Breast epithelium (tissue), 4 donors: ENCODE results near the gene POLG. TPM values are rescaled to one million over a fixed set of nuclear protein-coding genes. Genes with fewer than 3 reads are reported as not detected.

Experiments used
- DNase-seq, 2 donors: peaks; one replicate each; pipeline ENCODE4 v3.0.0-alpha.2; 2019; ENCODE audit warnings: low spot score in 2 of 2
- H3K27ac ChIP-seq, 2 donors: fragments of 200-600 bp; sonication (generic) in 1 of 2; one replicate each; pipeline ENCODE4 v1.5.1; 2016 to 2019; ENCODE audit warnings: mild to moderate bottlenecking in 1 of 2
- H3K27me3 ChIP-seq, 2 donors: fragments of 200-600 bp; sonication (generic) in 1 of 2; one replicate each; pipeline versions ENCODE4 v1.5.1 to v1.6.0; 2017 to 2019; ENCODE audit warnings: control low read depth in 1 of 2, mild to moderate bottlenecking in 1 of 2
- H3K36me3 ChIP-seq: fragments of 200-600 bp; one replicate; pipeline ENCODE4 v1.5.1; 2019
- H3K4me1 ChIP-seq, 2 donors: fragments of 200-600 bp; sonication (generic); one replicate each; pipeline ENCODE4 v1.5.1; 2016 to 2019; ENCODE audit warnings: control low read depth in 1 of 2
- H3K4me3 ChIP-seq, 3 donors: fragments of 200-600 bp; sonication (generic); 1 replicate in 2 of 3; 2 replicates in 1 of 3; pipeline ENCODE4 v1.5.1; 2016 to 2019; ENCODE audit warnings: mild to moderate bottlenecking in 3 of 3, moderate library complexity in 2 of 3
- H3K9me3 ChIP-seq, 2 donors: fragments of 200-600 bp; sonication (generic) in 1 of 2; one replicate each; pipeline ENCODE4 v1.5.1; 2016 to 2019; ENCODE audit warnings: control low read depth in 1 of 2
- CTCF ChIP-seq, 3 donors: fragments of 450-650 bp; IDR thresholded peaks; one replicate each; pipeline ENCODE4 v1.5.1; 2016 to 2017; ENCODE audit warnings: antibody characterized with exemption in 3 of 3, mild to moderate bottlenecking in 3 of 3, moderate library complexity in 3 of 3
- POLR2A ChIP-seq: fragments of 450-650 bp; IDR thresholded peaks from one replicate; pipeline ENCODE4 v1.6.1; 2016; ENCODE audit warnings: antibody characterized with exemption, mild to moderate bottlenecking, moderate library complexity
- POLR2AphosphoS5 ChIP-seq, 3 donors: sonication (generic); formaldehyde crosslinking; IDR thresholded peaks; one replicate each; pipeline ENCODE4 v1.6.1; 2017; ENCODE audit warnings: antibody characterized with exemption in 3 of 3
- intact Hi-C: fragments of 100-400 bp; cut with DNase I; formaldehyde crosslinking; loops from one replicate; pipeline ENCODE4 v1.15.1; 2023; ENCODE audit warnings: low total_unique reads
- total RNA-seq, 3 donors: library from RNA; depleted of rRNA; stranded (reverse); fragments of >200 nt; gene quantifications; one replicate each; pipeline ENCODE4 v1.1.0, GENCODE V29; 2016

The POLG gene
- total RNA-seq, 3 donors from 2014 or later: 50.6 to 59.6 (median 53.3) TPM

DNA sequence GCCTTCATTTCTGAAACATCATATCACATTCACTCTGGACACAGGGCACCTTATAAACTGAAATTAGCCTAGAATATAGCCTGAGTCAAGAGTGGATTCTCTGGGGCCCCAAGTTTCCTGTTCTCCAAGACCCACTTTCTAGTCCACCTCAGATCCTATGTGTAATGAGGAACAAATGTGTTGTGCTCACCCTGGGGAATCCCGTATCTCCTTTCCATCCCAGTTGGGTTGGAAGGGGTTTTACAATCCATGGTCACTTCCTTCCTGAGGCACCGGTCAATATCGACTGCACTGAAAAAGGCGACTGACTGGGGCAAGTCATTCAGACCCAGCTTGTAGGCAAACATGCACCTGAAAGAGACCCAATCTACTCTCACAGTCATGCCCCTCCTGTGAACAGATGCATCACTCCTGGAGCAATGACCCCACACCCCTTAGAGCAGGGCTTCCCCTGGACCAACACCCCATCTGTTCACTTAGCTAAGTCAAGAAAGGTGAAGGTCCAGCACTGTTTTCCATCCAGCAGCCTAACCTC is 17.4 kb downstream of the POLG start:
- Histone ChIP-seq H3K27me3 (no peaks in the 10 kb centered on the region), H3K27ac (no peak overlapping the region), H3K9me3 (no peaks in the 10 kb centered on the region), H3K36me3 (peaks cover 31% of the 10 kb centered on the region), H3K4me1 (no peaks in the 10 kb centered on the region), H3K4me3 (no peak overlapping the region)
- TF ChIP-seq POLR2AphosphoS5 (IDR thresholded peaks at IDR 0.05): no peak
- no peak for TF ChIP-seq POLR2A
- no peak for TF ChIP-seq CTCF (IDR thresholded peaks at IDR 0.05)
- no peak for DNase-seq
- intact Hi-C loops: no loop called here

GRCh38 chr15:89316504-89316903 is 18.1 kb downstream of the POLG start:
- intact Hi-C loops: no loop called here
- peaks cover 31% of the 10 kb centered on the region for H3K36me3 ChIP-seq
- no peak for TF ChIP-seq POLR2AphosphoS5 (IDR thresholded peaks at IDR 0.05)
- TF ChIP-seq CTCF (IDR thresholded peaks at IDR 0.05): no peak
- TF ChIP-seq POLR2A: no peak
- H3K9me3 ChIP-seq: no peaks in the 10 kb centered on the region
- no peak overlapping the region for H3K4me3 ChIP-seq
- no peak overlapping the region for H3K27ac ChIP-seq
- H3K27me3 ChIP-seq: no peaks in the 10 kb centered on the region
- no peaks in the 10 kb centered on the region for H3K4me1 ChIP-seq
- DNase-seq: no peak

DNA sequence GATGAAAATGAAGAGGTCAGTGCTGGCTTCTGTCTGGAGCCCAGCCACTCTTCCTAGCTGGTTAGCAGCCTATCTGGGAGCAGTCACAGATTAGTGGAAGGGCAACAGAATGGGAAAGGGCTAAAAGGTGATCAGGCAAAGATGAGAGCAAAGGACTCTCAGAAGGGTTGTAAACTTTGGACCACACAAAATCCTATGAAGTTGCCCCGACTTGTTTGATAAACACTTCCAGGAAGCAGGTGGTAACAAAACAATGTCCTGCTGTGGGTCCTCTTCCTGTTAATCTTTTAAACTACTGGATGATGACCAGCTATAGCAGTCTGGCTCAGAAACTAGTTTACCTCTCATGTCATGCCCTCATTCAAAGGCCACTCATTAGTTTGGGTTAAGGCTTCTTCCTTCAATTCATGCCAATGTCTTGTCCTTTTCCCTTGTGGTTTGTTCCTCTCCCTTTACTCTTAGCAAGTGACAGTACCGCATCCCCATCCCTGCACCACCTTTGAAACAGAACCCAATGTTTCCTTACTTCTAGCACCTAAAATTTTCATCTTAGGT is 19.2 kb downstream of the POLG start:
- Histone ChIP-seq H3K27ac (no peak overlapping the region), H3K4me3 (no peak overlapping the region), H3K9me3 (no peaks in the 10 kb centered on the region), H3K36me3 (peaks cover 27% of the 10 kb centered on the region), H3K4me1 (no peaks in the 10 kb centered on the region), H3K27me3 (no peaks in the 10 kb centered on the region)
- intact Hi-C loops: no loop called here
- TF ChIP-seq POLR2AphosphoS5 (IDR thresholded peaks at IDR 0.05) (no peak), CTCF (IDR thresholded peaks at IDR 0.05) (no peak), POLR2A (no peak)
- no peak for DNase-seq

- H3K36me3 ChIP-seq: no peaks in the 10 kb centered on the region
- intact Hi-C loops: no loop called here
- DNase-seq: no peak
These were observed 24.6 kb downstream of the POLG start for GRCh38 chr15:89309993-89310392.

GRCh38 chr15:89308236-89308635 is 26.4 kb downstream of the POLG start:
- Histone ChIP-seq H3K27ac (no peak overlapping the region), H3K36me3 (no peaks in the 10 kb centered on the region), H3K4me3 (no peak overlapping the region), H3K27me3 (no peaks in the 10 kb centered on the region), H3K4me1 (no peaks in the 10 kb centered on the region), H3K9me3 (no peaks in the 10 kb centered on the region)
- DNase-seq: no peak
- no peak for TF ChIP-seq POLR2AphosphoS5 (IDR thresholded peaks at IDR 0.05)
- intact Hi-C loops: no loop called here

More at GRCh38 chr15:89309993-89310392, 24.6 kb downstream of the POLG start:
- no peak for TF ChIP-seq CTCF (IDR thresholded peaks at IDR 0.05)
- no peak for TF ChIP-seq POLR2AphosphoS5 (IDR thresholded peaks at IDR 0.05)
- no peak for TF ChIP-seq POLR2A
- Histone ChIP-seq H3K27me3 (no peaks in the 10 kb centered on the region), H3K4me1 (no peaks in the 10 kb centered on the region), H3K4me3 (no peak overlapping the region), H3K9me3 (no peaks in the 10 kb centered on the region), H3K27ac (no peak overlapping the region)

DNA sequence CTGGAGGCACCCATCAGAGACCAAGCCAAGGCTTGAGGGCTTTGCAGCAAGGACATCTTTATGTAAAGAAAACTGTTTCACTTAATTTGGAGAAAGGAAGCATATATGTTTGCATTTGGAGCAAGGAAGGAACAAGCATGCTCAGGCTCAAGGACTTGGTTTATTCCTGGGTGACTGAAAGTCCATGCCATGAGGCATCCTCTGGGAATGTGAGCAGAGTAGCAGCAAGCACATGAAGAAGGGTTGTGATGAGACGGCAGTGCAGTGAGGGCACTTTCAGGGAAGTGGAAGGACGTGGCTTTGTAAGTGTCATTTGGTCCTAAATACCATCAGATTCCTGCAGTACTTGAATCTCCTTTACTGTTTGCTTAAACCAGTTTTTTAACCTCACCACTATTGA is 26.8 kb downstream of the POLG start:
- Histone ChIP-seq H3K4me3 (no peak overlapping the region), H3K4me1 (no peaks in the 10 kb centered on the region), H3K36me3 (no peaks in the 10 kb centered on the region), H3K9me3 (no peaks in the 10 kb centered on the region), H3K27me3 (no peaks in the 10 kb centered on the region), H3K27ac (no peak overlapping the region)
- intact Hi-C loops: no loop called here
- no peak for DNase-seq
- no peak for TF ChIP-seq POLR2A
- no peak for TF ChIP-seq POLR2AphosphoS5 (IDR thresholded peaks at IDR 0.05)
- no peak for TF ChIP-seq CTCF (IDR thresholded peaks at IDR 0.05)
